ENCODE results near the gene MAGED2. TPM values are rescaled to one million over a fixed set of nuclear protein-coding genes. Genes with fewer than 3 reads are reported as not detected.

Gene MAGED2
- total and polyA plus RNA-seq, 8 donors = 25.9 to 136 (median 51.4) TPM

- FAIRE-seq = no peak
- peaks cover 0 to 12% (median 0%) of the 10 kb centered on the region in 4 donors for H3K27me3 ChIP-seq
- TF ChIP-seq CTCF (IDR thresholded peaks at IDR 0.05) = no peak
- intact Hi-C loops (cut with DNase I) = no loop called here
- no peaks in the 10 kb centered on the region for H3K36me3 ChIP-seq
- no peak overlapping the region for H3K27ac ChIP-seq
- H3K9me3 ChIP-seq = no peaks in the 10 kb centered on the region
- no peak overlapping the region for H3K4me3 ChIP-seq
- H3K4me1 ChIP-seq = no peaks in the 10 kb centered on the region
- 5 to 8% methylated on average over 1 of the region's 1 CpG for WGBS, 2 donors
- ATAC-seq = no peak
- DNase-seq = no peak
These were observed 13.5 kb upstream of the MAGED2 start for GRCh38 chrX:54794028-54794427.

- Histone ChIP-seq H3K27me3 (peaks cover 0 to 12% (median 0%) of the 10 kb centered on the region in 4 donors), H3K9me3 (no peaks in the 10 kb centered on the region), H3K4me1 (no peaks in the 10 kb centered on the region), H3K27ac (no peak overlapping the region), H3K4me3 (no peak overlapping the region), H3K36me3 (no peaks in the 10 kb centered on the region)
- TF ChIP-seq CTCF (IDR thresholded peaks at IDR 0.05) = no peak
- ATAC-seq (peak in 1 of 4 donors; percentile 22), FAIRE-seq (no peak), DNase-seq (no peak)
- 42 to 57% methylated on average over 4 of the region's 4 CpGs for WGBS, 2 donors
- intact Hi-C loops (cut with DNase I) = no loop called here
These were observed 12.8 kb upstream of the MAGED2 start for GRCh38 chrX:54794795-54795194.

GRCh38 chrX:54798137-54798536 lies 9.4 kb upstream of the MAGED2 start, which contains the start of gene ITIH6:
TSS of gene ITIH6 (minus strand) at chrX:54798255. CDS start at chrX:54798210, 45 bp downstream.
- no peak within 1 kb of the TSS for H3K4me3 ChIP-seq
- WGBS, 2 donors = 55 to 64% methylated on average over 2 of the region's 2 CpGs
- H3K9me3 ChIP-seq = no peaks in the 10 kb centered on the region
- intact Hi-C loops (cut with DNase I) = no loop called here
- no peaks in the 10 kb centered on the region for H3K4me1 ChIP-seq
- H3K36me3 ChIP-seq = no peaks in the 10 kb centered on the region
- no peak for TF ChIP-seq CTCF (IDR thresholded peaks at IDR 0.05)
- ATAC-seq (no peak), DNase-seq (no peak), FAIRE-seq (no peak)
- H3K27ac ChIP-seq = no peak within 1 kb of the TSS
- no peaks in the 10 kb centered on the region for H3K27me3 ChIP-seq

GRCh38 chrX:54799046-54799445 lies 8.5 kb upstream of the MAGED2 start:
- intact Hi-C loops (cut with DNase I) = no loop called here
- no peaks in the 10 kb centered on the region for H3K4me1 ChIP-seq
- no peak overlapping the region for H3K4me3 ChIP-seq
- no peaks in the 10 kb centered on the region for H3K36me3 ChIP-seq
- no peaks in the 10 kb centered on the region for H3K27me3 ChIP-seq
- DNase-seq (no peak), FAIRE-seq (no peak), ATAC-seq (no peak)
- 80% methylated on average over 2 of the region's 2 CpGs for WGBS, 2 donors
- no peaks in the 10 kb centered on the region for H3K9me3 ChIP-seq
- H3K27ac ChIP-seq = no peak overlapping the region
- TF ChIP-seq CTCF (IDR thresholded peaks at IDR 0.05) = no peak

GRCh38 chrX:54808109-54808604 lies 612 bp downstream of the MAGED2 start:
- DNase-seq (peak in 5 of 6 donors; percentile 40 to 83 (median 71)), FAIRE-seq (no peak), ATAC-seq (peak; percentile 52 to 79 (median 70))
- H3K27ac ChIP-seq = peak overlapping the region; percentile 35 to 85 (median 78)
- WGBS, 2 donors = 0 to 32% methylated on average over 23 of the region's 23 CpGs
- no peaks in the 10 kb centered on the region for H3K4me1 ChIP-seq
- H3K9me3 ChIP-seq = no peaks in the 10 kb centered on the region
- no peak for TF ChIP-seq CTCF (IDR thresholded peaks at IDR 0.05)
- H3K4me3 ChIP-seq = peak overlapping the region; percentile 37 to 63 (median 50)
- H3K36me3 ChIP-seq = peaks cover 0 to 15% (median 0%) of the 10 kb centered on the region in 3 donors
- H3K27me3 ChIP-seq = peaks cover 0 to 3% (median 0%) of the 10 kb centered on the region in 4 donors
- intact Hi-C loops (cut with DNase I) = no loop called here
